HG03139 (cell line): ENCODE results near the gene DNAH5.

Experiments
- ATAC-seq: cut with Tn5 transposase; IDR thresholded peaks from one replicate; pipeline ENCODE4 v1.9.1; 2021; ENCODE audit not compliant: unreplicated experiment

The DNAH5 gene

GRCh38 chr5:13739479-13739878 is 205.0 kb downstream of the DNAH5 start:
- ATAC-seq, result no peak

DNA sequence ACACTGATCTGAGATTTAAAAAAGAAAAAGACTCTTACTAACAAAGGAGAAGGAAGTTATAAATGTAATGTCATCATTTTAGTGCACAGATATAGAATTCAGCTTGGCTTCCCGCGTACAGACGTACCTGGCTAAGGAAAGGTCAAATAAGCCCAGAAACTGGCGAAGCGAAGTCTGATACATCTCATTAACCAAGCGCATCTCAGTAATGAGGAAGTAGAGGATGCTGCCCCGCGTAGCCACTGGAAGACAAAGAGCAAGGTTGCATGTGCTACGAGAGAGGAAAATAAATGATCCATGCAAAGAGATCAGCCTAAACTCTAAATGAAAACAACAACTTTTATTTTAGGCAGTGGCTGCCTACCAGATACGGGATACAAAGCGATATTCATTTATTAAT is 208.8 kb downstream of the DNAH5 start:
- no peak for ATAC-seq

GRCh38 chr5:13731121-13731628 is 213.3 kb downstream of the DNAH5 start:
- ATAC-seq, result no peak

GRCh38 chr5:13708906-13709305 is 235.6 kb downstream of the DNAH5 start:
- ATAC-seq, result no peak

DNA sequence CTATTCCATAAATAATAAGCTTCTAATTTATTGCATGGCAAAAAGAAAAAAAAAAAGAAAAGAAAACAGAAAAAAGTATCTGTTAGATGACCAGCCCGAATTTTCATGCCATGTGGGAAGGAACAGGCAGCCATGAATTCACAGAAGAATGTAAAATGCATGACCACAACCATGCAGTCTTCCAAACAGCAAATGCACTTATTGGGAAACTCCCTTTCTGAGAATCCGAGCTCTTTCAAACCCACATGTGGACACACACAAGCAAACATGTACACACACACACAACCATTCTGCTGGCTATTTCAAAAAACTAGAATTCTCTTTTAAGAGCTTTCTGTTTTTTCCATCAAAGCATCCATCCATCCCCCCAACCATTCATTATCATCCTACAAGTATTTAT is 236.1 kb downstream of the DNAH5 start:
- ATAC-seq, result no peak

GRCh38 chr5:13704396-13704795 is 240.1 kb downstream of the DNAH5 start:
- ATAC-seq, result no peak

GRCh38 chr5:13700626-13701025 is 243.9 kb downstream of the DNAH5 start:
- ATAC-seq, result no peak

- ATAC-seq, result no peak
Observed at GRCh38 chr5:13698885-13699284, 245.6 kb downstream of the DNAH5 start.

DNA sequence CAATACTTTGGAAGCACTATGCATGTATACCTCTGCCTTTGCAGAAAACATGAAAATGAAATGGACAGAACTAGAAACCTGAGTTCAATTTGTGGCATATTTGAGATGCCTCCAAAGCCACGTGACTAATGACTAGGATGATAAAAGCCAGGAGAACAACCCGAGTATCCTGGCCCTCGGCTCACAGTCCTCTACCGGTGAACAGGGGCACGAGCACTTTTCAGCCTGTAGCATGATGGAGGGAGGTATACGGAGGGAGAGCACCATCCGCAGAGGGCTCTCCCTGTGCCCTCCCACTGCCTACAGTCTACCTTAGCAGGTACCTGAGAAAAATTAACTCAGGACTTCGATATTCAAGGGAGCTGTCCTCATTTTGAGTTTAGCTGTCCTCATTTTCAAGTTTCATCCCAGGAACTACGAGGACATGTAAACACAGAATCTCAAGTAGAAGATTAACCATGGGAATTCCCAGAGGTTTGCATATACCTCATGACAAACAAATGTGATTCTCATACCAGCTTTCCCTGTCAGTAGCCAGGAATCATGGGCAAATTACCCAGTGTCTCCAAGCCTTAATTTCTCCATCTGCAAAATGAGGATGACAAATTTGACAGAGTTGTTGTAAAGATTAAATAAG is 249.3 kb downstream of the DNAH5 start:
- ATAC-seq, result no peak

GRCh38 chr5:13692172-13692571 is 252.3 kb downstream of the DNAH5 start:
- no peak for ATAC-seq

- ATAC-seq, result no peak
Observed at GRCh38 chr5:13676531-13676930, 268.0 kb downstream of the DNAH5 start.

DNA sequence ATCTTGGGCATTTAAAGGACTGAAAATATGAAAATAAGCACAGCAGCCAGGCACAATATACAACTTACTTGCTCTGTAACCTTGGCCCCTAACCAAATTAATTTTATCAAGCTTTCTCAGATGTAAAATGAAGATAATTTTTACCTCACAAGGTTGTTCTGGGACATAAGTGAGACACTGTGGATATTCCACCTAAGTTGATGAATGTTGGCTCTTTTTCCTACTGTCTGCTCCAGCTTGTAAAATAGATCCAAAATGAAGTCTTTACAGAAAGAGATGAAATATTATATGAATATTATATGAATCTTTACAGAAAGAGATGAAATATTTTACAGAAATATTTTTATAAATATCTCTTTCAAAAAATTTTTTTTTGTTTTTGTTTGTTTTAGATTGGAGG is 270.1 kb downstream of the DNAH5 start:
- no peak for ATAC-seq

- ATAC-seq, result no peak
Observed at GRCh38 chr5:13673511-13673910, 271.0 kb downstream of the DNAH5 start.

GRCh38 chr5:13664377-13664776 is 280.1 kb downstream of the DNAH5 start:
- no peak for ATAC-seq

GRCh38 chr5:13662626-13663025 is 281.9 kb downstream of the DNAH5 start:
- no peak for ATAC-seq

GRCh38 chr5:13661272-13661671 is 283.2 kb downstream of the DNAH5 start:
- no peak for ATAC-seq

- ATAC-seq, result no peak
Observed at GRCh38 chr5:13660072-13660471, 284.4 kb downstream of the DNAH5 start.

GRCh38 chr5:13659391-13659790 is 285.1 kb downstream of the DNAH5 start:
- no peak for ATAC-seq

GRCh38 chr5:13658761-13659160 is 285.7 kb downstream of the DNAH5 start:
- ATAC-seq, result no peak

DNA sequence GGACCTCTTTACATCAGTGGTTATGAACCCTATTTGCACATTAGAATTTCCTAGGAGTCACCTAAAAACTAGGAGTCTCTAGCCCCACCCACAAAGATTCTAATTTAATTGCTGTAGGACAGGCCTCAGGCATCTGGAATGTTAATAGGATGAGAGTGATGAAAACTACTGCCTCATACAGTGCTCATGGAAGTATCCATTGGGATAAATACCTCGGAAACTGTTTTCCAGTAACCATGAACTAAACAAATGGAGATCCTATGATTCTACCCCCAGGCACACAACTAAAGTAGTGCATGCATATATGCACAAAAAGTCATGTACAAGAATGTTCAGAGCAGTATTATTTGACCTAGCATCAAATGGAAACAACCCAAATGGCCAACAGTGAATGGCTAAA is 286.3 kb downstream of the DNAH5 start:
- ATAC-seq, result no peak

DNA sequence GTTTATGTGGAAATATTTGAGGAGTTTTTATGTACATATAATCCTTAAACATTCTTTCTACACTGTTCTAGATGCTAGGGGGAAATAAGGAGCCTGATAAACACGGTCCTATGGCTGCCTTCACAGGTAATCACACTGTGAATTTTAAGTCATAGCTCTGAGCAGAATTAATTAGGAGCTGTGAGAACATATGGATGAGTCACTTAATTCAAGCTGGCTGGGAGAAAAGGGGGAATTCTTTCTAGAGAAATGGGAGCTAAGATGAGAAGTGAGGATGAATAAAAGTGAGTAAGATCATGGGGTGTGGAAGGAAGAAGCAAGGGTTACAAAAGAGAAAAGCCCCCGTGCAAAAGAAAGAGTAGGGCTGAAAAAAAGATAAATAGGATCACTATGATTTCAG is 290.8 kb downstream of the DNAH5 start:
- ATAC-seq, result no peak

- no peak for ATAC-seq
Observed at GRCh38 chr5:13649656-13650055, 294.8 kb downstream of the DNAH5 start.

GRCh38 chr5:13648822-13649221 is 295.7 kb downstream of the DNAH5 start:
- no peak for ATAC-seq
